HG02623 (cell line): ENCODE results near the gene TAS1R1.

Experiments
- ATAC-seq: cut with Tn5 transposase; IDR thresholded peaks from one replicate; pipeline ENCODE4 v1.9.1; 2021; ENCODE audit warnings: moderate library complexity; ENCODE audit not compliant: unreplicated experiment

The TAS1R1 gene

DNA sequence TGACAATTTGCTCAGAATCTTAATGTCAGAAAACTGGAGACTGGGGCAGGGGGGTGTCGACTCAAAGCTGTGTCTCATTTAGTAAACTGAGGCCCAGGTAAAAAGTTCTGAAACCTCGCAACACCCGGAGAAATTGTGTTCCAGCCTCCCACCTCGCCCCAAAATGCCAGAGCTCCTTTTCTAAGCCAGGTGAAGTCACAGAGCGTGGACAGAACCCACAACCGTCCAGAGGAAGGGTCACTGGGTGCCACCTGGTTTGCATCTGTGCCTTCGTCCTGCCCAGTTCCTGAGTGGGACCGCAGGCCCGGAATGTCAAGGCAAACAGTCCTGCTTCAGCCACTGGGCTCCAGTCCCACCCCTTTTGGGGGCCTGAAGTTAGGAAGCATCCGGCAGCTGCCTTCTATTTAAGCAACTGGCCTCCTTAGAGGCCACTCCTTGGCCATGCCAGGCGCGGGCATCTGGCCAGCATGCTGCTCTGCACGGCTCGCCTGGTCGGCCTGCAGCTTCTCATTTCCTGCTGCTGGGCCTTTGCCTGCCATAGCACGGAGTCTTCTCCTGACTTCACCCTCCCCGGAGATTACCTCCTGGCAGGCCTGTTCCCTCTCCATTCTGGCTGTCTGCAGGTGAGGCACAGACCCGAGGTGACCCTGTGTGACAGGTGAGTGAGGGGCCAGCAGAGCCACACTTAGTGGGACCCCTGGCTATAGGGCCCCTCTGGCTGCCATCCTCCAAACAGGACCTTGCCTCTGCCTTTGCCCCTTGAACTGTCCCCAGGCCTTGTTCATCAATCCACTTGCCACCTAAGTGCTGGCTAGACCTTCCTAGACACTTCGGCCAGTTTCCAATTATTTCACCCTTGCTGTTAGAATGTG lies at the start of gene TAS1R1:
Gene TAS1R1, plus strand, starts transcription at position 401 of the 872 bp plus-strand sequence. Its CDS starts 67 bp downstream, at position 468.
- no peak for ATAC-seq

DNA sequence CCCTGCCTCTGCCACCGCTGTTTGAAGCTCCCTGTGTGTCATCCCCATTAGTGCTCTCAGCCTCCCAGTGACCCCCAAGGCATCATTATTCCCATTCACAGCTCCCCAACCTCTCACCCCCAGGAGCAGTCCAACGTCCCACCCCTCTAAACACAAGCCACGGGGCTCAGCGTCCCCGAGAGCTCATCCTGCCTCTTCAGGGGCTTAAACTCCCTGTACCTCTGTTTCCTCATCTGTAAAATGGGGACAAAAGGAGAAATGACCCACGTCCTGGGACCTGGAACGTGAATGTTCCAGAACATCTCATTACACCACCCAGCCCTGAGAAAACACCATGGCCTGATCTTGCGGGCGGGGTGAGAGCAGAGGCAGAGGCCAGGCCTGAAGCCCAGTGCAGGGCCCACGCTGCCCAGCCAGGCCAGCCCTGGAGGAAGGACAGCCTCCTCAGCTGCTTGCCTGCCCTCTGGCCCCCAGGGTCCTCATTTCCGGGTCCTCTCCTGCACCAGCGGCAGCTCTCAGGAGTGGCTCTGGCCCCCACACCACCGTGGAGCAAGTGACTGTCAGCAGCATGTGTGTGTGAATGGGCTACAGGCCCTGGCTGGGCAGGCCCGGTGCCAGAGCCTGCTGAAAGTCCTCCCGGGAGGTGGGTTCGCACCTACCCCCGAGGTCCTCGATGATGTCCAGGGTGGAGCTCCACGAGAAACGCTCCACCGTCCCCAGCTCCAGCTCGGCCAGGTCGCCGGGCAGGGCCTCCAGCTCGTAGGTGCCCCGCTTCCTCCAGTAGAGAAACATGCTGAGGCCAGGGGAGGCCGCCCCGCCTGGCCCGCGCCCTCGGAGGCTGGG lies 49.5 kb upstream of the TAS1R1 start:
- ATAC-seq, result no peak

DNA sequence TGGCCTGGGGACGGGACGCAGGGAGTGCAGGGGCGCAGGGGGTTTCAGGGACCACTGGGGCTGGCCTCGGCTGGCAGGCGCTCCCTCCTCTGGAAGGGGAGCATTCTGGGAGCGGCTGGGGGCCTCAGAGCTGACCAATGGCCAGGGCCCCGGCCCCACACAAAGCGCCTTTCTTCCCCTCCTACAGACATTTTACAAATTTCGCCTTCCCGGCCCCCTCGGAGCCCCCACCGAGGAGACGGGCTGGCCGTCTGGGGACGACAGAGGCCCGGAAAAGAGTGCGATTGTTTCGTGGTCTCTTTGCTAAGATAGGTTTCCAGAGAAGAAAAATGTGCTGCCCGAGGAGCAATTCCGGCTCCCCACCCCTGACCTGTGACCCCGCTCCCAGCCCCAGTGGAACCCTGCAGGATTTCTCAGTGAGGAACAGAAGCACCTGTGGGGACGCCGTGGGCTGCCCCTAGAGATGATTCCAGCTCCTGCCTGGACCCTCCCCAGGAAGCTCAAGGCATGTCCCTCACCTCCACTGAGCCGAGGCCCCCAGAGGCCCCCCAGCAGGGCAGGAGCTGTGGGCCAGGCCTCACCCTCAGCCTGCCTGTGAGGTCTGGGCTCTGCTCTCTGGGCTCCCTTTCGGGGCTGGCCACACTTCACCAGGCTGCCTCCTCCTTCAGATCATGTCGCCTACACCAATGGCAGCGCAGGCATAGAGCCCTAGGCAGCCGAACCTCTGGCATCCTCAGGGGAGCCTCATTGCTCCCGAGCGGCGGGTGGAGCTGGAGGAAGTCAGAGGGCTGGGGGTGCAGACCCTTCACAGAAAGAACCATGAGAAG lies 48.7 kb upstream of the TAS1R1 start:
- no peak for ATAC-seq

DNA sequence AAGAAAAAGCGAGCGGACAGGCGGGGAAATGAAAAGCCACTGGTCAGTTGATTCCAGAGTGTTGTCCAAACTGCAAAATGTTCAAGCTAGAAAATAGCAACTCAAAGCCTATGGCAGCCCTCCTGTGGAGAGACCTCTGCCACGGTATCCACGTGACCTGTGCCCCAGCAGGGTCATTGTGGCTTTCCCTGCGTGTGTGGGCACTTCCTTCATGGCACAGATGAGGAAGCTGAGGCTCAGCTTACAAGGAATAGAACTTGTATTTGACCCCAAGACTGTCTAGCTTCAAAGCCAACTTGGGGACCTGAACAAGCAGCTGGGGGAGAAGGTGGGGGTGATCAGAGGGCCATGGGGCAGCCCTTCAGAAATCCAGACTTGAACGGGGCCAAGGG lies 48.1 kb upstream of the TAS1R1 start:
- ATAC-seq, result no peak

DNA sequence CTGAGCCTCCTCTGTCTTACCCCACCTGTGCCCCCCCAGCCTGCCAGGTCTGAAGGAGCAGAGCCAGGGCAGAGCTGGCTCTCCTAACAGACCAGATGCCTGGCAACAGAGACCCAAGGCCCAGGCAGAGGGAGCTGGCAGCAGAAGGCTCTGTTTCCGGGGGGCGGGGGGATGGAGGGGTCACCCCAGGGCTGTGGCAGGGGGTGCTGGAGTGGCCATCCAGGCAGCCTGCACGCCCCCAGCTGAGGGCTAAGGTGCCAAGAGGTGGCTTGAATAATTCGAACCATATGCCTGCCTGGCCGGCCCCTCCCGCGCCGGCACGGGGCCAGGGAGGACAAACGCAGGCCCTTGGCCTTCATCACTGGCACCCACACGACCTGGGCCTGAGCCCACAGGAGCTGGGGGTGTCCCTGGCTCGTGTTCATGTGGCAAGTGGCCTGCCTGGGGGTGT lies 47.6 kb upstream of the TAS1R1 start:
- ATAC-seq, result no peak

DNA sequence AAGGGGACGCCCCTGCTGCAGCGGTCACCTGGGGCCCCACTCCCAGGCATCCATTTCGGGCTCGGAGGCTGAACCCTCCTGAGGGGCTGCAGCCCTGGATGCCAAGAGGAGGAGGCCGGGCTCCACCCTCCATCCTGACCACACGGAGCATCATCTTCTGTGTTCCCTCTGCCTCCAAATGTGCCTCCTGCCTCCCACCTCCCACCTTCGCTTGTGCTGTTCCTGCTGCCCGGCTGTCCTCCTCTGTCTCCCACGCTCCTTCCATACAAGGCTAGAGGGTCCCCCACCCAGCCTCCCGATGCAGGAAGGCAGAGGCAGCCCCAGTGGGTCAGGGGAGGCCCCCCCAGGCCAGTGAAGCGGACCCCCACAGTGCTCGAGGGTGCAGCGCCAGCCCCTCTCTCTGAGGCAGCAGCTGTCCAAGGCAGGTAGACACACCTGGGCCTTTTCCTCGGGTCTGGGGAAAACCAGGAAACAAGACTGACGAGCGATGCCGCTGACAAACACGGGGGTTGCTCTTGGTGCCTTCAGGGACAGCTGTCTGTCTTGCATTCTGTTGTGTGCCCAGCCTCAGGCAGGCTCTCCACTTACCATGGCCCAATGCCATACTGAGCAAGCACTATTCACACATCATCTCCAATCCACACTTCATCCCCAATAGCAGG lies 46.8 kb upstream of the TAS1R1 start:
- no peak for ATAC-seq

DNA sequence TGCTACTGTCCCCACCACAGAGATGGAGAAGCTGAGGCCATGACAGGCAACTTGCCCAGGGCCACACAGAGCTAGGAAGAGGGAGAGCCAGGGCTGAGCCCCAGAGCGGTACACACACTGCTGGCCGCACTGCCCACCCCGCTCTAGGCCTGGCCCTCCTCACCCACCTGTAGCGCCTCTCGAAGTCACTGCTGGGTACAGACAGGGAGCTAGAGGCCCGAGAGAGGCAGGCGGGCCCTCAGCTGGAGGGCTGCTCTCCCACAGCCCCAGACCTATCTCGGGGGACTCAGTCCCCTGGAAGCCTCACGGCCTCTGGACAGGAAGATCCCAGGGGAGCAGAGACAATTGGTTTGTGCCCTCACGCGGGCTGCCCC lies 46.3 kb upstream of the TAS1R1 start:
- ATAC-seq, result no peak

DNA sequence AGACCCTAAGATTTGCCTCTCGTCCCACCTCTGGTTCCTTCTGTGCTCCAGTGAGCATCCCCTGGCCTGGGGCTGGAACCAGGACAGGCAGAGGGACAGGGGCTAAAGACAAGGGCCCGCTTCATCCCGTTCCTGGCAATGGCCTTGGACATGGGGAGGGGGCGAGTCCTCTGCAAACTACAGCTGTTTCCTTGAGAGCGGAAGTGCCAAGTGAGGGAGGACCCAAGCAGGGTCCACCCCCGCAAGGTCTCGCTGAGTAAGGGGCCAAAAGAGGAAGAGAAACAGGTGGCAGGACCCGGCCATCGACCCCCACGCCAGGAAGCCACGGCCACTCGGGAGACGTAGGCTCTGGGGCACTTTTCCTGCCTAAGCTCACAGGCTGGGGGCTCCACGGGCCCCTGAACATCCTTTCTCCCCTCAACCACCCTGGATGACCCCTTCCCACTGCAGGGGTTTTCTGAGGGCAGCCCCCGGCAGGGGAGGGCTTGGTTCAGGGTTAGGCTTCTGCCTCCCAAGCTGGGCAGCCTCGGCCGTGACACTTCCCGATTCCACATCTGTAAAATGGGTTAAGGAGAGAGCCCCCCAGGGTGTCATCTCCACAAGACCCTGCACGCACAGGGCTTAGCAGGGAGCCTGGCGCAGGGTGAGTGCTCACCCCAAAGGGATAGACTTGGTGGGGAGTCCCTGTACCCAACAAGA lies 45.7 kb upstream of the TAS1R1 start:
- no peak for ATAC-seq

DNA sequence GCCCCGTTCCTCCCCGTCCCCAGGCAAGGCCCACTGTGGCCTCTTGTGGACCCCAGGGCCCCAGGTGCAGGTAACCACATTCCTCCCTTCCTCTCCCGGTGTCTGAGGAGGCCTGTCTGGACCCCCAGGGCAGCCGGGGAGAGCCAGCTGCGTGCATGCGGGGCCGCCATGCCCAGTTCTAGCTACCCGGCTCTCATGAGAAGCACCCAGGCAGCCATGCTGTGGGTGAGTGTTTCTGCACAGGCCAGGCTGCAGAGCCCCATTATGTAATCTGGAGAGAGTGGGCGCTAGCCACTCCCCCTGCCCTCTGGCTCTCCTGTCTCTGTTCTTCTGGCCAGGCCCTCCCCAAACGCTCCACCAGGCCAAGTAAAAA lies 45.2 kb upstream of the TAS1R1 start:
- ATAC-seq, result no peak

DNA sequence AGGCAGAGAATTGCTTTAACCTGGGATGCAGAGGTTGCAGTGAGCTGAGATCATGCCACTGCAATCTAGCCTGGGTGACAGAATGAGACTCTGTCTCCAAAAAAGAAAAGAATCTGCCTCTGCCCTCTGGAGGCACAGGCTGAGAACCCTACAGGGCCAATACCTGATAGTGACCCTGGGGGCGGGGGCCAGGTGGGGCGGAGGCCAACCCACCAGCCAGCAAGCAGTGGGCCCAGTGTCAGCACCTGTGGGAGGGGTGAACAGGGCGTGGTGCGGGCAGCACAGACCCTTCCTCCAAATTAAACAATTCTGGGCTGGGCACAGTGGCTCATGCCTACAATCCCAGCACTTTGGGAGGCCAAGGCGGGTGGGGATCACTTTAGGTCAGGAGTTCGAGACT lies 44.6 kb upstream of the TAS1R1 start:
- no peak for ATAC-seq

DNA sequence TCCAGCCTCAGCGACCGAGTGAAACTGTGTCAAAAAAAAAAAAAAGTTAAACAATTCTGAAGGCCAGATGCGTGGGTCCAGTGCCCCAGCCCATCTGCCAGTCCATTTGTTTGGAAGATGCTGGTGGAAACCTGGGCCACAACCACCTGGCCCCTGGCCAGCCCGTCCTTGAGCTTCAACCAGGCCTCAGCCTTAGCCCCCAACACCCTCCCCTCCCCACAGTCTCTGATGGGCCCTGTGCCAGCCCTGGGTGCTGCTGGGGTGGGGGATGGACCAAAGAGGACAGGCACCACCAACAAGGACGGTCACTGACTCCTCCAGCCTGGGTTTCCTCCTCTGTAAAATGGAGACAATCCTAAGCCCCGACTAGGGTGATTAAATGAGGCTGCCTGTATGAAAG lies 44.1 kb upstream of the TAS1R1 start:
- no peak for ATAC-seq

DNA sequence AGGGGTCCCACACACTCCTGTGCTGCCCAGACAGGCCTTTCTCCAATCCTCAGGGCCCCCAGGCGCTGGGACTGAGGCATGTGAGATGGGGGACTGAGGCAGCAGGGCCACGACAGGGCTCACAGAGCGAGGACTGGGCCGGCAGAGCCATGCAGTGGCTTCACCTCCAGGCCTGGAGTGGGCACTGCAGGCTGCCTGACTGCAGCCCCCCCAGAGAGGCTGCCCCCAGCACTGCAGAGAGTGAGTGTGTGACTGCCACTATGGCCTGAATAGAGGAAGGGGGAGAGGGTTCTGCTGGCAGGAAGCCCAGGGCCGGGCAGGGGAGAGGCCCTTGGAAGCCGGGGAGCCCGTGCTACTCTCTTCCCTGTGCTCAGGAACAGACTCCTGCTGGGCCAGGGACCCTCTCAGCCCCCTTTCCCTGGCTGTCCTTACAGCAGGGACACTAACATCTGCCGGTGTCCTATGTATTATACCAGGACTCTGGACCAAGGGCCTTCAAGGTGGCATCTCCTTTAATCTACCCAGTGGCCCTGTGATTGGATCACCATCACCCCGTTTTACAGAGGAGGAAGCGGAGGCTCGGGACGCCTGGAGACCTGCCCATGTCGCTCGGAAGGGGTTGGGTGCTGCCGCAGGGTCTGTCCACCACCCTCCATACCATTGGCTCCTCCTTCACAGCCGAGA lies 43.4 kb upstream of the TAS1R1 start:
- ATAC-seq, result no peak

DNA sequence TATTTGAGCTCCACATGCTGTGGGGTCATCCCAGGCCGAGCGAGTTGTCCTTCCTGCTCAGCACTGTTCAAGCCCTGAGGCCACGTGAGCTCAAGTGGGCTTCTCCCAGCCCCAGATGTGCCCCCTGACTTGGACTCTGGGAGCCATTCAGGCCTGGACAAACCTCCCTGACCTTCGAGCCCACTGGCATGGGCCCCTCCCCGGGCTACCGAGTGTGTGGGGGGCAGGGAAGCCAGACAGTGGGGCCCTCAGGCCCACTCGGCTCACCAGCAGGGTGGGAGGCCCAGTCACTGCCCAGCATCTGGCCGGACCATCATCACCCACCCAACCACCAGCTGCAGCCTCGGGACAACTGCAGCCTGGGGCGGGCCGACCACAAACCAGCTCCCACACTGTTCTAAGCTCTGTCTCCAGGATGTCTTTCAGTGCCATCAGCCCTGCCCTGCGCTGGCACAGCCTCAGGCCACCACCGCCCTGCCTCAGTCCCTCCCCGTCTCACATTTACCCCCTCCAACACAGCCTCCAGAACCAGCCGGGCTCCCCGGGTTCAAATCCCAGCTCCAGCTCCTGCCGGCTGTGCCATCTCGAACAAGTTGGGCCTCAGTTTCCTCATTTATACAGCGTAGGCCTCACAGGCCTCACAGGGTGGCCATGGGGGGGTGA lies 42.7 kb upstream of the TAS1R1 start:
- ATAC-seq, result no peak

DNA sequence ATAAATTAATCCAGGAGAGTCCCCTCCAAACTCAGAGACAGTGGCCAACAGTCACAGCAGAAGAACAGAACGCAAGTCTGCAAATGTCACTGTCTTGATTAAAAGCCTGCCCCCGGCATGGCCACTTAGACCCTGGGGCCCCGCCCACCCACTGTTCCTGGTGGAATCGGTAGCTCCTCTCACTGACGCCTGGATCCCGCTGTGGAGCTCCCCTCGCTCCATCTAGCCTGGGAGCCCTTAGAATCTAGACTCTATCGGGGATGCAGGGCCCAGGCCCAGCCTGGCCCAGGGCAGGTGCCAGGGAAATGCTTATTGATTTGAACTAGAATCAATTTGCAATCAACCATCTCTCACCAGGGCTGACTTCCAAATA lies 42.2 kb upstream of the TAS1R1 start:
- ATAC-seq, result no peak

DNA sequence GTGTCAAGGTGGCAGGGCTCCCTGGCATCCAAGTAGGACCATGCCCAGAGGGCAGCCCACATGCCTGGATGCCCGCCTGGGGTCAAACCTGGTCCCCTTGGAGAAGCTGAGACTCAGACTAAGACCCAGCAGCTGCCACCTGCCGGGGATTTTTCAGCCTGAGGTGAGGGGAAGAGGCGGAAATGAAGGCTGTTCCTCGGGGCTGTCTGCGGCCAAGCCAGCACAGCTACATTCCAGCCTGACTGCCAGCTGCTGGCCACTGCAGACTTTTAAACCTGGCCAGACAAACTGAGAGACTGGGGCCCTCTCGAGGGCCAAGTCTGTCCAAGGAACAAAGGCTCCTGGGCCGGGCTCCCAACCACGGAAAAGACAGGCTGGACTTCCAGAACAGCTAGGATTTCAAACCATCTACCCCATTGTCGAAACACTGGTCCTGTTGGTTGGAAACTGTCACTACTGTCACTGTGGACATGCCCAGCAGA lies 41.7 kb upstream of the TAS1R1 start:
- ATAC-seq, result no peak

DNA sequence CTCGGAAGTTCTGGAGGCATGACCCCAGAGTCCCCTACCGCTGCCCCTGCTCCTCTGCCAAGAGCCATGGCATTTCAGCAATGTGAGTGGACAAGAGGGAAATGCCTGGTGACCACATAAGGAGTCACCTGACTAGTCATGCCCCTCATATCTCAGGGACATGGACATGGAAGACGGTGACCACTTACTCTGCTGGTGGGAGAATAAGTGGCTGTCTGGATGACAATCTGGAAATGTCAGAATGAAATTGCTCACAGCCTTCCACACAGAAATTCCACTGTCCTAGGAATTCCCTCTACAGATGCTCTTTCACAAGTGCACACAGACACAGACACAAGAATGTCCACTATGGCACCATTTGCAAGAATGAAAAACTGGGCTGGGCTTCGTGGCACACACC lies 39.3 kb upstream of the TAS1R1 start:
- no peak for ATAC-seq

DNA sequence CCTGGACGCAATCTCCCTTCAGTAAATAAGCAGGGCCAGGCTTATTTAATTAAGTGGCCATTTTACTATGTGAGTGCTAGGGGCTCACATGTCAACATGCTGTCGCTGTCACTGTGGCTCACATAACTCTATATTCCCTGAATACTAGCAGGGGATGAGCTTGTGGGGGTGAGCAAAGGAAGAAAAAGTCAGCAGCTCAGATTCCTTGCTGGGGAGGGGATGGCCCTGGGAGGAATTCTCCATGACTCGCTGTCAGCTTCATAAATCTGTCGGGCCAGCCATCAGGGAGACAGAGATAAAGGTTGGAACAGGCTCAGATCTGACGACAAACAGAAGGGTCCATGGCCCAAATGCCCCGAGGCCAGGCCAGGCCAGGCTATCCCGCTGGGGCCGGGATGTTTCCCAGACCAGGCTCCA lies 37.7 kb upstream of the TAS1R1 start:
- no peak for ATAC-seq

DNA sequence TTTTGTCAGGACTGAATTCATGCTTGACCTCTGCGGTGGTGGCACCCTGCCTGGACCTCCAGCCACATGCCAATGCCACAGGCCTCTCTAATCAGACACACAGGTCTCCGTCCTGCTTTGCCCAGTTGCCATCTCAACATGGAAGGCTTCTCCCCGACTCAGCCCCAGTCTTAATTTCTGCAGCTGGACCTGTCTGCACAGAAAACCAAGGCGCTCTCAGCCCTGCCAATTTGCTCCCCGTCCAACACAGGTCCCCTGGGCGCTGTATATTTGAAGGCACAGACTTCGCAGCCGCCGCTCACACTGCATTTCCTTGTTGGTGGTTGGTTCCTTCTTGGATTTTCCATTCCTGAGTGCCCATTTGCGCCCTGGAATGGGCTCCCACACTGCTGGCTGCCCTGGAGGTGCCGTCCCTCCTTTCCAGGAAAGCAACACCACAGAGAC lies 35.6 kb upstream of the TAS1R1 start:
- ATAC-seq, result no peak
